Esophagus squamous epithelium (tissue), 4 donors: Measurements from ENCODE around the gene GAMT.

ENCODE experiments used
- CTCF ChIP-seq, 6 experiments: fragments of 450-650 bp in 4 of 6; fragments of 200-600 bp in 2 of 6; sonication (generic) in 2 of 6; IDR thresholded peaks; one replicate each; pipeline ENCODE4 v1.5.1; 2016 to 2019; ENCODE audit warnings: antibody characterized with exemption in 6 of 6, mild to moderate bottlenecking in 4 of 6, moderate library complexity in 4 of 6
- POLR2A ChIP-seq, 4 donors: fragments of 450-650 bp; IDR thresholded peaks; one replicate each; pipeline ENCODE4 v1.6.1; 2017; ENCODE audit warnings: antibody characterized with exemption in 4 of 4, mild to moderate bottlenecking in 4 of 4, moderate library complexity in 3 of 4

GRCh38 chr19:1440418-1440801, 39.1 kb upstream of the GAMT start:
- no peak for TF ChIP-seq CTCF (IDR thresholded peaks at IDR 0.05)
- TF ChIP-seq POLR2A (IDR thresholded peaks at IDR 0.05), result no peak
